Glomerular endothelial cell (primary cell): ENCODE results near the gene ELAC2. TPM values are rescaled to one million over a fixed set of nuclear protein-coding genes. Genes with fewer than 3 reads are reported as not detected.

Experiments used
- DNase-seq: peaks from one replicate; pipeline ENCODE4 v3.0.0-alpha.2; 2011; ENCODE audit warnings: low read depth, low spot score; ENCODE audit errors: extremely low read depth
- total RNA-seq: library from RNA; depleted of rRNA; stranded (reverse); fragments of >200 nt; gene quantifications from 2 replicates; pipeline ENCODE4 v1.2.3, GENCODE V29; 2015

ELAC2 gene
- total RNA-seq, 1 donor from 2014 or later: 88.1 TPM

GRCh38 chr17:12963505-12963904 is 54.3 kb downstream of the ELAC2 start:
- DNase-seq: no peak

GRCh38 chr17:12961655-12962054 is 56.2 kb downstream of the ELAC2 start:
- DNase-seq: no peak

DNA sequence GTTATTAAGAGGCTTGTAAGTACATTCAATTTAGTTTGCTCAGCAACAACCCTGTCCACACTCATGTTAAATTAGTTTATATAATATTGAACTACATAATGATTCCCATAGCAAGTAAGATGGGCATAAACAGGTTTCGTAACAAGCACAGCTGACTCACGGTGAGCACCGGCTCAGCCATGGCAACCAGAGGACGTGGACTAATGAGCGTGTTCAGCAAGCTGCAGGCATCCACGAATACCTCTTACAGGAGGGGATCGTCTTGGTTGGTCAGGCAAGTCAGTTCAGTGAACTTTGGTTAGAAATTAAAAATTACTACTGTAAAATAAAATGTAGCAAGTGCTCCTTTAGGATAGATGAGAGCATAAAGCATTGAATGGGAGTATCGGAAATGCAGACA is 58.4 kb downstream of the ELAC2 start:
- no peak for DNase-seq

- no peak for DNase-seq
Observed at GRCh38 chr17:12958786-12959185, 59.0 kb downstream of the ELAC2 start.

- DNase-seq: no peak
Observed at GRCh38 chr17:12955521-12955920, 62.3 kb downstream of the ELAC2 start.

DNA sequence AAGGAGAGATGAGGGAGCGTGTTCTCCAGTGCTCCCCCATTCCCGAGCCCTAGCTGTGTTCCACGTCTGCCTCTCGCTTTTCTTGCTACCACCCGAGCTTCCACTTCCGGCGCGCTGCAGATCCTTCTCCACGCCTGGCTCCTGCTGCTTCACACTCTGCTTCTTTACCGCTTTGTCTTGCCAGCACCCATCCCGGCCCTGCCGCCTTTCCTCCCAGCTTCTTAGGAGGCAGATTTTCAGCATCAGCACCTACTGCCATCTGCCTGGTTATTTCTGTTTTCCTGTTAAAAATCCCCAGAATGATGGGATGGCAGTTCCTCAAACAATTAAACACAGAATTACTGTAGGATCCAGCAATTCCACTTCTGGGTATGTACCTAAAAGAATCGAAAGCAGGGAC is 64.7 kb downstream of the ELAC2 start:
- DNase-seq: no peak

GRCh38 chr17:12952012-12952411 is 65.8 kb downstream of the ELAC2 start:
- DNase-seq: no peak

DNA sequence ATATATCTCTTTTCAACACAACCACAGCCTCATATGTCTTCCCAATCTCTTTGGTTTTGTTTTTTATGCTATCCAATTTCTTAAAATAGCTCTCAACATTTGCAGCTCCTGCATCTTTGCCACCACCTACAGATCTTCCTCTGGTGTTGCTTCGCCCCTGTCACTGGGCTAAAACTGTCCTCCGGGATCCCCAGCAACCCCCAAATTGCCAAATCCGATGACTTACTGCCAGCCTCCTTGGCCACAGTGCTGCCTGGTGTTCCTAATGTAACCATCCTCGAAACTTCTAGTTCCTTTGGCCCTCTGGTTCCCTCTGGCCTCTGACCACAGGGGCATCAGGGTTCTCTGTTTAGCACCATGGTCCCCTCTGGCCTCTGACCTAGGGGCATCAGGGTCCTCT is 70.8 kb downstream of the ELAC2 start:
- DNase-seq: no peak

Other genes with a start within 250 kb of the ELAC2 start
- gene ARHGAP44, start 228.5 kb downstream of the ELAC2 start, total RNA-seq: 0.97 and 1.4 TPM in 2 replicates